ENCODE measurements around the gene FAM234B. TPM values are rescaled to one million over a fixed set of nuclear protein-coding genes. Genes with fewer than 3 reads are reported as not detected.
A peak's percentile ranks its signal among the peaks of the same experiment; 100 is the strongest.

The FAM234B gene
- total RNA-seq, 1 experiment from 2014 or later, result 20.8 TPM

DNA sequence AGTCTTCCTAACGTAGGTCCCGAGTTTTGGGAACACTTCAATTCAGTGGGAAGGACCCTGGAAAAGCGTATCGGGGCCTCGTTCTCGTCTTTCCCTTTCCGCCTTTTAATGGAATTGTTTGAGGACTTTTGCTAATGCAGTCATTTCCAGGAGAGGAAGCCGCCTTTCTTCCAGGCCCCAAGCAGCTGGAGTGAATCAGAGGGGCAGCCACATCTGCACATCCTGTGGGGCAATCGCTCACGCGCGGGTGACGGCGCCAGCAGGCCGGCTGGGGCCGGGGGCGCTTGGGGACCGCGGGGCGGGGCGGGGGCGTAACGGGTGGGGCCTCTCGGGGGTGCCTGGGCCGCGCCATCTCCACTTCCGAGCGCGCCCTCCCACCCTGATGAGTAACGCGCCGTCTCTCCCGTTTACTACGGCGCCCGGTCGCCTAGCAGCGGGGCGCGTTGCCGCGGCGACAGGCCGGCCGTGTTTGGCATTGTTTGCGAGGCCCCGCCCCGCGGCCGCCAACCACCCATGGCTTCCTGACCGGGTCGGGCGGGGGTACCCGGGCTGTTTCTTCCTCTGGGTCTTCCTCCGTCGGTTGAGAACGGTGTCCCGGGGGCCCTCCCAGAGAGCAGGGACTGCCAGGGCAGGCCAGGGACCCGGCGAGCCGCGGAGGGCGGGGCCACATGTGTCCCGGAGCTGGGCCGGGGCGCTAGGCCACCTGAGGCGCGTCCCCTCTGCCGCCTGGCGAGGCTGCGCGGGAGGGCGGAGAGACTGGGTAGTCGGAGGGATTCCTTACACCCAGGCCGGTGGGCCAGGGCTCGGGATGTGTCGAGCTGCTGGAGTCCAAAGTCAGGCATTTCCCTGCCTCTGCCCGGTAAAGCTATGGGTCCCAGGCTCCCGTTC lies 56.9 kb downstream of the FAM234B start:
- Mint-ChIP-seq H3K4me3 (peak overlapping the region; percentile 72 to 81), H3K27me3 (ENCODE audit: low read depth) (peaks cover 6% of the 10 kb centered on the region), H3K9me3 (no peaks in the 10 kb centered on the region), H3K27ac (peak overlapping the region; percentile 34 to 85 (median 48); a peak in 4 of 7 replicates), H3K4me1 (peaks cover 36 to 40% of the 10 kb centered on the region in 2 experiments), H3K36me3 (ENCODE audit: insufficient read depth in 1 of 3, low read depth in 3 of 3) (no peaks in the 10 kb centered on the region; a peak in 1 of 7 replicates)
- no peak overlapping the region for H2BK15ac ChIP-seq (ENCODE audit: low read depth, low read length)
- no peak overlapping the region for H2AK5ac ChIP-seq (ENCODE audit: insufficient read length, low read length)
- H3K27me3 ChIP-seq (ENCODE audit: insufficient read depth, low read length), result no peaks in the 10 kb centered on the region
- H3K23ac ChIP-seq (ENCODE audit: insufficient read length, low read depth, low read length), result peak overlapping the region; percentile 72
- peak; percentile 95 for DNase-seq
- peaks cover 9% of the 10 kb centered on the region; the same call in 1 of the 2 replicates for H3K4me1 ChIP-seq (ENCODE audit: insufficient read depth, low read length)
- no peak overlapping the region for H2AFZ ChIP-seq (ENCODE audit: low read length)
- H2BK12ac ChIP-seq (ENCODE audit: insufficient read length, low read depth, low read length), result no peak overlapping the region
- no peaks in the 10 kb centered on the region for H3K9me3 ChIP-seq (ENCODE audit: control insufficient read depth, low read depth, low read length)
- no peak overlapping the region for H2BK120ac ChIP-seq (ENCODE audit: low read depth, low read length, poor library complexity, severe bottlenecking)
- no peak overlapping the region for H3K56ac ChIP-seq (ENCODE audit: insufficient read length, low read depth, low read length)
- peak overlapping the region; percentile 58; the same call in 1 of the 2 replicates for H3K4ac ChIP-seq (ENCODE audit: low read depth, low read length)
- peak overlapping the region; percentile 98 for H3K14ac ChIP-seq (ENCODE audit: insufficient read depth, low read length)
- H3K23me2 ChIP-seq (ENCODE audit: insufficient read length, low read depth, low read length, poor library complexity, severe bottlenecking), result peaks cover 11% of the 10 kb centered on the region
- TF ChIP-seq, protein P1, sequence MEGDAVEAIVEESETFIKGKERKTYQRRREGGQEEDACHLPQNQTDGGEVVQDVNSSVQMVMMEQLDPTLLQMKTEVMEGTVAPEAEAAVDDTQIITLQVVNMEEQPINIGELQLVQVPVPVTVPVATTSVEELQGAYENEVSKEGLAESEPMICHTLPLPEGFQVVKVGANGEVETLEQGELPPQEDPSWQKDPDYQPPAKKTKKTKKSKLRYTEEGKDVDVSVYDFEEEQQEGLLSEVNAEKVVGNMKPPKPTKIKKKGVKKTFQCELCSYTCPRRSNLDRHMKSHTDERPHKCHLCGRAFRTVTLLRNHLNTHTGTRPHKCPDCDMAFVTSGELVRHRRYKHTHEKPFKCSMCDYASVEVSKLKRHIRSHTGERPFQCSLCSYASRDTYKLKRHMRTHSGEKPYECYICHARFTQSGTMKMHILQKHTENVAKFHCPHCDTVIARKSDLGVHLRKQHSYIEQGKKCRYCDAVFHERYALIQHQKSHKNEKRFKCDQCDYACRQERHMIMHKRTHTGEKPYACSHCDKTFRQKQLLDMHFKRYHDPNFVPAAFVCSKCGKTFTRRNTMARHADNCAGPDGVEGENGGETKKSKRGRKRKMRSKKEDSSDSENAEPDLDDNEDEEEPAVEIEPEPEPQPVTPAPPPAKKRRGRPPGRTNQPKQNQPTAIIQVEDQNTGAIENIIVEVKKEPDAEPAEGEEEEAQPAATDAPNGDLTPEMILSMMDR (conservative IDR thresholded peaks at IDR 0.05), result no peak
- peak overlapping the region; percentile 90 for H4K91ac ChIP-seq (ENCODE audit: insufficient read length, low read depth, low read length)
- no peak overlapping the region for H4K8ac ChIP-seq (replicated peaks; ENCODE audit: insufficient read length, low read depth, low read length)
- H3K9ac ChIP-seq (ENCODE audit: extremely low read depth, insufficient read length, low read length), result peak overlapping the region; percentile 54
- no peak overlapping the region for H4K5ac ChIP-seq (ENCODE audit: insufficient read length, low read depth, low read length)
- H4K20me1 ChIP-seq (ENCODE audit: control insufficient read depth, insufficient read depth, insufficient read length), result no peaks in the 10 kb centered on the region
- no peak overlapping the region for H2BK5ac ChIP-seq (ENCODE audit: insufficient read length, low read length)
- peak overlapping the region; percentile 88 for H3K4me2 ChIP-seq (ENCODE audit: insufficient read depth, insufficient read length, low read length)
- no CpG with 5 or more reads among the region's 79 CpGs for WGBS (ENCODE audit: extremely low coverage, insufficient read length, low lambda C conversion rate)
- H3K18ac ChIP-seq (ENCODE audit: insufficient read length, low read depth, low read length), result peak overlapping the region; percentile 88
- no peaks in the 10 kb centered on the region for H3K79me2 ChIP-seq (ENCODE audit: insufficient read depth, low read length)
- peak overlapping the region; percentile 64 for H3T11ph ChIP-seq (ENCODE audit: low read length)
- H3K79me1 ChIP-seq (ENCODE audit: insufficient read depth, low read depth, low read length, poor library complexity, severe bottlenecking), result no peaks in the 10 kb centered on the region
- H2BK20ac ChIP-seq (ENCODE audit: low read depth, low read length, poor library complexity, severe bottlenecking), result no peak overlapping the region
- H3K27ac ChIP-seq (ENCODE audit: insufficient read length, low read depth, low read length), result no peak overlapping the region
